Panc1 (cell line): ENCODE data around the gene STX2.
"Not testable (repeated sequence)": the region's sequence is repeated elsewhere in the genome, so short reads cannot be mapped to it uniquely, and the experiment has no call there.

Source experiments
- CTCF ChIP-seq: fragments of 450-650 bp; IDR thresholded peaks from 2 replicates; pipeline ENCODE4 v1.5.1; 2017; ENCODE audit warnings: mild to moderate bottlenecking
- POLR2AphosphoS5 ChIP-seq: IDR thresholded peaks from 2 replicates; pipeline ENCODE4 v1.6.1; 2012; ENCODE audit warnings: mild to moderate bottlenecking, low read depth, low read length, moderate library complexity

- not testable (repeated sequence) for TF ChIP-seq CTCF, POLR2AphosphoS5
Measured at GRCh38 chr12:130782245-130782644, 56.8 kb downstream of the STX2 start.
